Upper lobe of right lung (tissue), 1 donor: ENCODE data around the gene TMEM232. TPM values are rescaled to one million over a fixed set of nuclear protein-coding genes. Genes with fewer than 3 reads are reported as not detected.

ENCODE experiments used
- ATAC-seq: fragments of 200-7000 bp; cut with Tn5 transposase; one replicate; pipeline ENCODE4 v1.9.1; 2020; ENCODE audit warnings: mild to moderate bottlenecking, moderate library complexity
- DNase-seq: peaks from one replicate; pipeline ENCODE4 v3.0.0-alpha.2; 2020
- H3K27ac ChIP-seq: fragments of 200-600 bp; one replicate; pipeline ENCODE4 v1.8.0; 2022
- H3K27me3 ChIP-seq: fragments of 200-600 bp; one replicate; pipeline ENCODE4 v1.8.0; 2022; ENCODE audit warnings: mild to moderate bottlenecking
- H3K36me3 ChIP-seq: fragments of 200-600 bp; one replicate; pipeline ENCODE4 v1.8.0; 2022
- H3K4me1 ChIP-seq: fragments of 200-600 bp; one replicate; pipeline ENCODE4 v1.8.0; 2022
- H3K4me3 ChIP-seq: fragments of 200-600 bp; one replicate; pipeline ENCODE4 v1.8.0; 2022; ENCODE audit warnings: mild to moderate bottlenecking
- H3K9me3 ChIP-seq: fragments of 200-600 bp; one replicate; pipeline ENCODE4 v1.8.0; 2022
- intact Hi-C: fragments of 100-400 bp; cut with DNase I; formaldehyde crosslinking; loops from one replicate; pipeline ENCODE4 v1.11.0; 2022
- total RNA-seq: library from RNA; stranded (reverse); fragmentation: NEBNext Ultra II Directional; extraction: Animal tissue kit (Norgen Biotek cat#: 25700); gene quantifications from one replicate; pipeline ENCODE4 v1.2.1, GENCODE V29; 2021
- TF ChIP-seq, protein P1 (sequence below): fragments of 200-600 bp; IDR thresholded peaks from one replicate; pipeline ENCODE4 v1.8.0; 2022; ENCODE audit warnings: antibody characterized with exemption
- donor health status: DM: no; HTN: yes; CAD: no; lungs with severe emphysema.

TMEM232 gene
- total RNA-seq, 1 donor from 2014 or later, result 3.6 TPM

DNA sequence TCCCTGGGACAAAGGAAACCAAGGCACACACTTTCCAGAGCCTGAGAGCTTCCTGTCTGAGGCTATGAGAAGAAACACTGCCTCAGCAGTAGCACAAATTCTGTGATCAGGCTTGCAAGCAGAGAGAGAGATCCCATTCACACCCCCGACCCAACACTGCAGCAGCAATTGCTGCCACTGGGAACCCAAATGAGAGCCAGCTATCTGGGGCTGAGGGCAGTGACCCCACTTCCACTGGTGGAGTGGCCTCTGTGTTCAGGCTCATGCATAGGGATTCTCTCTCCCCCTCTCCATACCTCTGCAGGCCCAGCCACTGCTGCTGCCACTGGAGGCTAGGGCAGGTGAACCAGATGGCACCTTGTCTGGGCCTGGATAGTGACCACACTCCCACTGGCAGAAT lies 95.2 kb downstream of the TMEM232 start:
- DNase-seq (no peak), ATAC-seq (no peak)
- no peak overlapping the region for H3K27ac ChIP-seq
- TF ChIP-seq, protein P1, sequence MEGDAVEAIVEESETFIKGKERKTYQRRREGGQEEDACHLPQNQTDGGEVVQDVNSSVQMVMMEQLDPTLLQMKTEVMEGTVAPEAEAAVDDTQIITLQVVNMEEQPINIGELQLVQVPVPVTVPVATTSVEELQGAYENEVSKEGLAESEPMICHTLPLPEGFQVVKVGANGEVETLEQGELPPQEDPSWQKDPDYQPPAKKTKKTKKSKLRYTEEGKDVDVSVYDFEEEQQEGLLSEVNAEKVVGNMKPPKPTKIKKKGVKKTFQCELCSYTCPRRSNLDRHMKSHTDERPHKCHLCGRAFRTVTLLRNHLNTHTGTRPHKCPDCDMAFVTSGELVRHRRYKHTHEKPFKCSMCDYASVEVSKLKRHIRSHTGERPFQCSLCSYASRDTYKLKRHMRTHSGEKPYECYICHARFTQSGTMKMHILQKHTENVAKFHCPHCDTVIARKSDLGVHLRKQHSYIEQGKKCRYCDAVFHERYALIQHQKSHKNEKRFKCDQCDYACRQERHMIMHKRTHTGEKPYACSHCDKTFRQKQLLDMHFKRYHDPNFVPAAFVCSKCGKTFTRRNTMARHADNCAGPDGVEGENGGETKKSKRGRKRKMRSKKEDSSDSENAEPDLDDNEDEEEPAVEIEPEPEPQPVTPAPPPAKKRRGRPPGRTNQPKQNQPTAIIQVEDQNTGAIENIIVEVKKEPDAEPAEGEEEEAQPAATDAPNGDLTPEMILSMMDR, result no peak
- intact Hi-C loops, result no loop called here
- H3K27me3 ChIP-seq, result no peaks in the 10 kb centered on the region
- no peaks in the 10 kb centered on the region for H3K36me3 ChIP-seq
- H3K4me1 ChIP-seq, result no peaks in the 10 kb centered on the region
- H3K9me3 ChIP-seq, result no peaks in the 10 kb centered on the region
- no peak overlapping the region for H3K4me3 ChIP-seq

DNA sequence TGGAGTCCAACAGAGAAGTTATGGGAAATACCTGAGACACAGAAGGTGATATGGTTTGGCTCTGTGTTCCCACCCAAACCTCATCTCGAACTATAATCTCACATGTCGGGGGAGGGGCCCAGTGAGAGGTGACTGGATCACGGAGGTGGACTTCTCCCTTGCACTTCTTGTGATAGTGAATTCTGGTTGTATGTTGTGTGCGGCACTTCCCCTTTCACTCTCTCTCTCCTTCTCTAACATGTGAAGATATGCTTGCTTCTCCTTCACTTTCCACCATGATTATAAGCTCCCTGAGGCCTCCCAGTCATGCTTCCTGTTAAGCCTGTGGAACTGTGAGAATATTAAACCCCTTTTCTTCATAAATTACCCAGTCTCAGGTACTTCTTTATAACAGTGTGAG lies 96.1 kb downstream of the TMEM232 start:
- ATAC-seq (no peak), DNase-seq (no peak)
- no peaks in the 10 kb centered on the region for H3K36me3 ChIP-seq
- H3K9me3 ChIP-seq, result no peaks in the 10 kb centered on the region
- TF ChIP-seq, protein P1, result no peak
- no peaks in the 10 kb centered on the region for H3K4me1 ChIP-seq
- intact Hi-C loops, result no loop called here
- H3K4me3 ChIP-seq, result no peak overlapping the region
- H3K27ac ChIP-seq, result no peak overlapping the region
- no peaks in the 10 kb centered on the region for H3K27me3 ChIP-seq

DNA sequence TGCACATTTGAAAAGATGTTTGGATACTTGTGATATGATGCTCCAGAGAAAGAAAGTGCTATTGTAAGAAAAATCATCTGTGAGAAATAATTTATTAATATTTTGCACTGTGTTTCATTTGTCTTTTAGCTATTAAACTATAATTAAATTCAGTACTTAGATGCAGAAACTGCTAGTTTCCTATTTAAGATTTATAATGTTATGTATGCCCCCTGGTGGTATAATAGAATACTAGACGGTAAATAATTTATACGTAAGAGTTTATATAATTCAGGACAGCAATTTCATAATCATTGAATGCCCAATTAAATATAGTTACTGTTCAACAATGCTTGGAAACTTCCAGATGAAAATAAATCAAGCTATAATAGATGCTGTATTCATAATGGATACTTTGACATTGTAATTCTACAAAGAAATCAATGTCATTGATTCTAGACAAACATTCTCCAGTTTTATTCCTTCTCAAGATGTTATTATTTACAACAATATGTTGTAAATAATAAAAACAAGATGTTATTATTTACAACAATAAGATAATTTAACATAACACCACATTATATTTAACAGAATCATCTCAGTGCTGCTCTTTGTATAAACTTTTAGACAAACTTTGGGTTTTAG lies 101.0 kb downstream of the TMEM232 start:
- intact Hi-C loops, result no loop called here
- Histone ChIP-seq H3K27ac (no peak overlapping the region), H3K9me3 (no peaks in the 10 kb centered on the region), H3K27me3 (no peaks in the 10 kb centered on the region), H3K36me3 (no peaks in the 10 kb centered on the region), H3K4me1 (no peaks in the 10 kb centered on the region), H3K4me3 (no peak overlapping the region)
- ATAC-seq (peak; percentile 28), DNase-seq (no peak)
- TF ChIP-seq, protein P1, result peak; percentile 58

DNA sequence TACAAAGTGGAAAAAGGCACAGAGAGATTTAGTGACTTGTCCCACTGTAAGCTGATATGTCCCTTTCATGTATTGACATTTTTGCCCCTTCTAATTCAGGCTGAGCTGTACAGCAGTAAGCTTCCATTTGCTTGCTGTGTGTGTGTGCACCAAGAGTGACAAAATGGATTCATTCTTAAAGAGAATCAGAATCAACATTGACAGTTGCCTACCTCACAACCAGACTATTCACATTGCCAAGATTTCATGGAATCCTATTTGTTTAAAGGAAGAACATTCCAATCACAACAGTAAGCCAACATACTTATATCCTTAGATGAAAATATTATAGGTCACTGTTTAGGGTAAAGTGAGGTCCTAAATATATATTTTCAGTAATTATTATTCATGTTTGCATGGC lies 102.6 kb downstream of the TMEM232 start:
- Histone ChIP-seq H3K27me3 (no peaks in the 10 kb centered on the region), H3K9me3 (no peaks in the 10 kb centered on the region), H3K27ac (no peak overlapping the region), H3K36me3 (no peaks in the 10 kb centered on the region), H3K4me3 (no peak overlapping the region), H3K4me1 (no peaks in the 10 kb centered on the region)
- ATAC-seq, result no peak
- TF ChIP-seq, protein P1, result no peak
- no peak for DNase-seq
- intact Hi-C loops, result no loop called here

DNA sequence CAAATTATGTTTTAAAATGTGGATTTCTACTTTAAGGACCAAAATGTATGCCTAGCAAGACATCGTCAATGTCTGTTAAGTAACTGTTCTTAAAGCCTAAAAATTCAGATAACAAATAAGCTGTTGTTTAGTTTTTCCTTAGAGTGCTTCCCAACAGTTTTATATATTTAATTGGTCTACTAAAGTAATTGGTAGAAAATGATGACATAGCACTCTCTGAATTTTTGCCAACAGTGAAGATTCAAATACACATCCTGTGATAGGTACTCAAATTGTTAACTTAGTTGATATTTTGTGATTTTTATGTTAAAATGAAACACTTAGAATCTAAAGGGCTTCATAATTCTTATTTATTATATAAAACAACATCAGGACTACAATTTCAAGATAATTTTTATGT lies 107.5 kb downstream of the TMEM232 start:
- intact Hi-C loops, result no loop called here
- TF ChIP-seq, protein P1, result no peak
- ATAC-seq (no peak), DNase-seq (no peak)
- Histone ChIP-seq H3K4me1 (no peaks in the 10 kb centered on the region), H3K27ac (no peak overlapping the region), H3K27me3 (no peaks in the 10 kb centered on the region), H3K9me3 (peaks cover 11% of the 10 kb centered on the region), H3K4me3 (no peak overlapping the region), H3K36me3 (no peaks in the 10 kb centered on the region)

DNA sequence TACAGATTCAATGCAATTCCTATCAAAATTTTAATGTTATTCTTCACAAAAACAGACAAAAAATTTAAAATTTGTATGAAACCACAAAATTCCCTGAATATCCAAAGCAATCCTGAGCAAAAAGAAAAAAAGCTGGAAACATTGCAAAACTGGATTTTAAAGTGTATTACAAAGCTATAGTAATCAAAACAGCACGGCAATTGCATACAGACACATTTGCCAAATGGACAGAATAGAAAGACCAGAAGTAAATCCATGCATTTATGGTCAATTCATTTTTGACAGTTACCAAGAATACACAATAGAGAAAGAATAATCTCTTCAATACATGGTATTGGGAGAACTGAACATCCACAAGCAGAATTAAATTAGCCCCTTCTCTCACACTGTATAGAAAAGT lies 110.5 kb downstream of the TMEM232 start:
- ATAC-seq (no peak), DNase-seq (no peak)
- intact Hi-C loops, result no loop called here
- Histone ChIP-seq H3K27ac (no peak overlapping the region), H3K4me1 (no peaks in the 10 kb centered on the region), H3K4me3 (no peak overlapping the region), H3K9me3 (peaks cover 11% of the 10 kb centered on the region), H3K27me3 (no peaks in the 10 kb centered on the region), H3K36me3 (no peaks in the 10 kb centered on the region)
- TF ChIP-seq, protein P1, result no peak
